IMR-90 (cell line): ENCODE results near the gene DOCK2.

Source experiments
- FOS ChIP-seq: fragments of 150-350 bp; IDR thresholded peaks from 2 replicates; pipeline ENCODE4 v1.6.1; 2016; ENCODE audit warnings: low read depth, low read length
- NFE2L2 ChIP-seq: fragments of 150-350 bp; IDR thresholded peaks from 2 replicates; pipeline ENCODE4 v1.6.1; 2016; ENCODE audit warnings: low read depth, mild to moderate bottlenecking, low read length
- POLR2A ChIP-seq: IDR thresholded peaks from 2 replicates; pipeline ENCODE4 v1.6.1; 2012; ENCODE audit warnings: mild to moderate bottlenecking, low read depth, low read length
- RAD21 ChIP-seq: IDR thresholded peaks from 2 replicates; pipeline ENCODE4 v1.6.1; 2012; ENCODE audit warnings: low read length, improper control_type of control experiment
- RFX5 ChIP-seq: IDR thresholded peaks from 2 replicates; pipeline ENCODE4 v1.8.0; 2012; ENCODE audit warnings: low read depth, mild to moderate bottlenecking, low read length, moderate library complexity
- USF2 ChIP-seq: fragments of 150-350 bp; IDR thresholded peaks from 2 replicates; pipeline ENCODE4 v1.6.1; 2017; ENCODE audit warnings: mild to moderate bottlenecking, antibody characterized with exemption, low read length, low read depth
- TF ChIP-seq, protein P1 (sequence below): conservative IDR thresholded peaks from 2 replicates; pipeline ENCODE4 v1.5.1; 2012; ENCODE audit warnings: mild to moderate bottlenecking, low read depth, low read length, improper control_type of control experiment

DNA sequence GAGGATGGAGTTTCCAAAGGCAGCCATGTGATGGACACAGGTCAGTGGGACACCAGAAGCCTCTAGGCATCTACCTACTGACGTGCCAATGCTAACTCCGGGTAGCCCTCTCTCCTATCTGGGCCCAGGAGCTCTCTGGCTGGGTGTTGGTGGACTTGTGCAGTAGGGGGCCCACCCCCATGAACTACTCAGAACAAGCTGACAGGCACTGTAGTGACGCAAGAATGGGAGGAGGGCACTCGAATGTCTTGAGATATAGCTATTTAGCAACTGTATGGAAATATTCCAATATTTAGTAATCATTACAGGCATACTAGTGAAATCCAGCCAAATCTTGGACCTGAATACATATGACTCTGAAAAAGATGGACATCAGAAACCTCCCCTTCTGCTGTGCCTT, 5.7 kb upstream of the DOCK2 start:
- TF ChIP-seq POLR2A (no peak), NFE2L2 (no peak), FOS (no peak), RFX5 (no peak), RAD21 (no peak), USF2 (no peak)
- TF ChIP-seq, protein P1, sequence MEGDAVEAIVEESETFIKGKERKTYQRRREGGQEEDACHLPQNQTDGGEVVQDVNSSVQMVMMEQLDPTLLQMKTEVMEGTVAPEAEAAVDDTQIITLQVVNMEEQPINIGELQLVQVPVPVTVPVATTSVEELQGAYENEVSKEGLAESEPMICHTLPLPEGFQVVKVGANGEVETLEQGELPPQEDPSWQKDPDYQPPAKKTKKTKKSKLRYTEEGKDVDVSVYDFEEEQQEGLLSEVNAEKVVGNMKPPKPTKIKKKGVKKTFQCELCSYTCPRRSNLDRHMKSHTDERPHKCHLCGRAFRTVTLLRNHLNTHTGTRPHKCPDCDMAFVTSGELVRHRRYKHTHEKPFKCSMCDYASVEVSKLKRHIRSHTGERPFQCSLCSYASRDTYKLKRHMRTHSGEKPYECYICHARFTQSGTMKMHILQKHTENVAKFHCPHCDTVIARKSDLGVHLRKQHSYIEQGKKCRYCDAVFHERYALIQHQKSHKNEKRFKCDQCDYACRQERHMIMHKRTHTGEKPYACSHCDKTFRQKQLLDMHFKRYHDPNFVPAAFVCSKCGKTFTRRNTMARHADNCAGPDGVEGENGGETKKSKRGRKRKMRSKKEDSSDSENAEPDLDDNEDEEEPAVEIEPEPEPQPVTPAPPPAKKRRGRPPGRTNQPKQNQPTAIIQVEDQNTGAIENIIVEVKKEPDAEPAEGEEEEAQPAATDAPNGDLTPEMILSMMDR: no peak
